ENCODE results near the gene PNMA5.

Gene PNMA5

GRCh38 chrX:152959626-152960025, 34.3 kb downstream of the PNMA5 start:
- DNase-seq (ENCODE audit: low read depth, low spot score), result no peak
- ChIA-PET CTCF (interaction anchor here (1.1 to 4.0 kb wide), 10 partner anchors 10 to 987 kb away, joined by 4 to 16 read pairs (median 6); no protein-coding TSS in a partner anchor), POLR2A (no interaction called here)
- no peak for TF ChIP-seq CTCF (IDR thresholded peaks at IDR 0.05; ENCODE audit: insufficient read depth, low read length, missing control alignments)
- no peak overlapping the region for H3K4me3 ChIP-seq (ENCODE audit: low read depth, low read length)

GRCh38 chrX:152958524-152959465, 35.1 kb downstream of the PNMA5 start:
- H3K4me3 ChIP-seq (ENCODE audit: low read depth, low read length), result peak overlapping the region; percentile 23
- DNase-seq (ENCODE audit: low read depth, low spot score), result peak; percentile 40
- ChIA-PET CTCF (interaction anchor here (1.0 to 4.0 kb wide), 10 partner anchors 11 to 502 kb away, joined by 3 to 16 read pairs (median 6); no protein-coding TSS in a partner anchor), POLR2A (interaction anchor here (1.2 kb wide), 1 partner anchor 17 kb away, joined by 3 read pairs; no protein-coding TSS in a partner anchor)
- TF ChIP-seq CTCF (IDR thresholded peaks at IDR 0.05; ENCODE audit: insufficient read depth, low read length, missing control alignments), result peak; percentile 58

GRCh38 chrX:152958047-152958446, 35.9 kb downstream of the PNMA5 start:
- no peak for DNase-seq (ENCODE audit: low read depth, low spot score)
- POLR2A ChIA-PET, result interaction anchor here (1.2 kb wide), 1 partner anchor 17 kb away, joined by 3 read pairs; no protein-coding TSS in a partner anchor
- CTCF ChIA-PET, result interaction anchor here (1.0 to 4.0 kb wide), 10 partner anchors 10 to 503 kb away, joined by 3 to 16 read pairs (median 6); no protein-coding TSS in a partner anchor
- no peak for TF ChIP-seq CTCF (IDR thresholded peaks at IDR 0.05; ENCODE audit: insufficient read depth, low read length, missing control alignments)
- no peak overlapping the region; the same call in 1 of the 2 replicates for H3K4me3 ChIP-seq (ENCODE audit: low read depth, low read length)

GRCh38 chrX:152950786-152951185, 43.1 kb downstream of the PNMA5 start:
- TF ChIP-seq CTCF (IDR thresholded peaks at IDR 0.05; ENCODE audit: insufficient read depth, low read length, missing control alignments), result no peak
- CTCF ChIA-PET, result interaction anchor here (1.5 to 4.1 kb wide), 2 partner anchors 8 to 718 kb away, joined by 5 to 26 read pairs; no protein-coding TSS in a partner anchor
- no peak overlapping the region for H3K4me3 ChIP-seq (ENCODE audit: low read depth, low read length)
- no peak for DNase-seq (ENCODE audit: low read depth, low spot score)
- POLR2A ChIA-PET, result no interaction called here

GRCh38 chrX:152949114-152949513, 44.8 kb downstream of the PNMA5 start:
- no peak for TF ChIP-seq CTCF (IDR thresholded peaks at IDR 0.05; ENCODE audit: insufficient read depth, low read length, missing control alignments)
- ChIA-PET CTCF (no interaction called here), POLR2A (no interaction called here)
- no peak overlapping the region for H3K4me3 ChIP-seq (ENCODE audit: low read depth, low read length)
- no peak for DNase-seq (ENCODE audit: low read depth, low spot score)

GRCh38 chrX:152946681-152947080, 47.2 kb downstream of the PNMA5 start:
- TF ChIP-seq CTCF (IDR thresholded peaks at IDR 0.05; ENCODE audit: insufficient read depth, low read length, missing control alignments), result no peak
- CTCF ChIA-PET, result no interaction called here
- POLR2A ChIA-PET, result no interaction called here

More at GRCh38 chrX:152946681-152947080, 47.2 kb downstream of the PNMA5 start:
- no peak overlapping the region for H3K4me3 ChIP-seq (ENCODE audit: low read depth, low read length)
- DNase-seq (ENCODE audit: low read depth, low spot score), result no peak
